HG03139 (cell line): Measurements from ENCODE around the gene DGKZ.

ENCODE experiments used
- ATAC-seq: cut with Tn5 transposase; IDR thresholded peaks from one replicate; pipeline ENCODE4 v1.9.1; 2021; ENCODE audit not compliant: unreplicated experiment

DGKZ gene

DNA sequence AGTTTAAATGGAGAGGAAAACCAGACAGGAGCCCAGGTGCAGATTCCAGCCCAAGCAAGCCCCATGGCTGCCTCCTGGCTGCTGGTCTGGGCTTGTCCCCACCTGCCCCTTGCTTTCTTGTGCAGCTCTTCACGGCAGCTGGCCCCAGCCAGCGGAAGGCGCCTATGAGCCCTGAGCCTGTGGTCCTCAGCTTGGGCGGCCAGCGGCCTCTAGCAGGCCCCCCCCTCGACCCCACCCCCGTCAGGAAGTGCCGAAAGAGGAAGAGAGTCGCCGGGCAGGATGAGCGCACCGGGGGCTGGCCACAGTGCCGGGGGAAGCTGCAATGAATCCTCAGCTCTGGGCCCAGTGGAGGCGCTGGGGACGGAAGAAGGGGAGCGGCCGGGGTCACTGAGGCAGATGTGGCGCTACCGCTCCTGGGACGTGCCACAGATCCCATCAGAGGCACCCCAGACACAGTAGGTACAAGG, 2.1 kb upstream of the DGKZ start:
- no peak for ATAC-seq

DNA sequence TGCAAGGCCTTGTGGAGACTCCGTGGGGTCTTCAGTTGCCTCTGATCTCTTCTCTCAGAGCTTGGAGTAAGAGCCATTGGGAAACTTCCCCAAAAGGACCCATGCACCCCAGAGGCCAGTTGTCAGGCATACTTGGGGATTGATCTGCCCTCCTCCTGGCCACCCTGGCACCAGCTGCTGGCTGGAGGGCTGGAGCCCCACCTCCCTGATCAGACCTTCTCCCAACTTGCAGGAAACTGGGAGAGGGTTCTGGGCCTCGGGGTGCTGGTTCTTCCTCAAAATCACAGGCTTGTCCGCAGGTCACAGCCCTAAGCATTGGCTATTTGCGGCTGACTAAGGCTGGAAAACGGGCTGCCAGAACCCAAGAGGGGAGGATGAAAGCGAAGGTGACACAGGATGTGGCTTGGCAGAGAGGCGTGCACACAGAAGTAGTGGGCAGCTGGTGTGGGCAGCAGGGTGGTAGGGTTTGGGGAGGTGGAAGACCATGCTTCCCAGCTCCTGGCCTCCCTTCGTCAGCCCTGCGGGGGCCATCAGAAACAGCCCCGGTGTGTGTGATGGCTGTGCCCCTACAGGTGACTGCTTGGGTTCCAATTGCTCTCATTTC, 1.3 kb upstream of the DGKZ start:
- ATAC-seq: no peak

GRCh38 chr11:46347637-46348311, 511 bp downstream of the DGKZ start:
- ATAC-seq: no peak

GRCh38 chr11:46348566-46349401, 1.5 kb downstream of the DGKZ start:
- no peak for ATAC-seq

- no peak for ATAC-seq
Measured at GRCh38 chr11:46350695-46351094, 3.4 kb downstream of the DGKZ start.

GRCh38 chr11:46351148-46351547, 3.9 kb downstream of the DGKZ start:
- ATAC-seq: no peak

- no peak for ATAC-seq
Measured at GRCh38 chr11:46351606-46352005, 4.3 kb downstream of the DGKZ start.

DNA sequence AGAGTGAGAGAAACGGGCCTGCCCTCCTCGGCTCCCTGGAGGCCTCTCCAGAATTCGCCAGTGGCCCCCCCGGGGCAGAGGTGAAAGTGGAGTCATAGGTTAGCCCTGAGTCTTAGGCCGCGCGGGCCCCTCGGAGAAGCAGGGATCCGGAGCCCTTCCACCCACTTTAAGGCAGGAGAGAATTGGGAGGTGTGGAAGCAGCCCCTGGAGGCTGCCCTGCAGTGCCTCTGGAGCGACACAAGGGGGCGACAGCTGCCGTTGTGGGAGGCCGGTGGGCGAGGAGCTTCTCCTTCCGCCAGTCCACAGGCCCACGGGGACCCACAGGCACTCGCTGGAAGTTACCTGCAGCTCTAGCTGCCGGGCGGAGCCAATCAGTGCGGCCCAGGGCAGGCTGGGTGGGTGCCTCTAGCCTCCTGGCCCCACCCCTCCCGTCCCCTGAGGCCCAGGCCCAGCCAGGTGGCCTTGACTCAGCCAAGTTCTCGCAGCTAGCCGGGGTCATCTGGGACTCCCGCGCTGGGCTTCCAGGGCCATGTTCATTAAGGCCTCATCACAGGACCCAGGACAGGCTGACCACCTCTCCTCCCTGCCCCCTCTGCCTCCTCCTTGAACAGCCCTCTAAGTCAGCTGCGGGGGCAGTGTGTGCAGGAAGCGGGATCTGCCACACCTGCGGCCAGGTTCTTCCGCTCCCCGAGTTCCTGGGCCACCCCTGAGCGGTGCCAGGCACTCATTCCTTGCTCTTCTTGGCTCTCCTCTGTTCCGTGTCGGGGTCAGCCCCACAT, 5.0 kb downstream of the DGKZ start:
- ATAC-seq: no peak

DNA sequence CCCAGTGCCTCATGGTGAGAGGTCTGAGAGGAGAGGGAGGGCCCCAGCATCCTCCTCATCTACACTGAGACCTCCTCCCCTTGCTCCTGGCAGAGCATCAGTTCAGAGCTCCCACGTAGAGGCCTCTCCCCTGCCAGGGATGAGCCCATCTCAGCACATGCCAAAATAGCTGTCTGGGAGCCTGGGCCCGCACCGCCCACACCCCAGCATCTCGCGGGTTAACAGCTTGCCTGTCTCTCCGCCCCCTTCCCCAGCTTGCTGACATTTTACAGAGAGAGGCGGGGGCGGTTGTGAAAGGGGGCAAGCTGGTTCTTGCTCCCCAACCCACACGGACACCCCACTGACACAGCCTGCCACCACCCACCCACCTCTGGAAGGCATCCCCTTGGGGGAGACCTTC, 6.4 kb downstream of the DGKZ start:
- ATAC-seq: no peak

DNA sequence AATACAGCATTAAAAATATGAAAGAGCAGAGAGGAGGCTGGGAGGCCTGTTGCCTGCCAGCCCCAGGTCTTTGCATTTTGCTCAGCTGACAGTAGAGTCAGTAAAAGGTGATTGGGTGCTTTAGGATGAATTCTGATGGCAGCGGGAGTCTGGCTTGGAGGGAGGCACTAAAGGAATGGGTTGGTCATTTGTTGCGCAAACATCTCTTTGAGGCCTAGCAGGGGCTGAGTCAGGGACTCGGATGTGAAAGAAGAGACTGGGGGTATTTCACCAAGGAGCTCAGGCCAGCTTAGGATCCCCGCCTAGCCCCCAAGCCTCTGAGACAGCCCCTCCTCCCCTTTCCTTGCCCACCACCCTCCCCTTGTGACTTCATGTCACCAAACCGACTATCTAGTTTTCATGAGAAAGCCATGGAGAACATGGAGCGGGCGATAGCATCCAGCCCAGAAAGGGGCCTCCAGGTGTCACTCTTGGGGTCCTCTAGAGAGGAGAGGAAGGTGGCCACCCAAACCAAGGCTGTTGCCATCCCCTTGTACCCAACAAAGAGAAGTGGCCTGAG, 9.7 kb downstream of the DGKZ start:
- no peak for ATAC-seq

DNA sequence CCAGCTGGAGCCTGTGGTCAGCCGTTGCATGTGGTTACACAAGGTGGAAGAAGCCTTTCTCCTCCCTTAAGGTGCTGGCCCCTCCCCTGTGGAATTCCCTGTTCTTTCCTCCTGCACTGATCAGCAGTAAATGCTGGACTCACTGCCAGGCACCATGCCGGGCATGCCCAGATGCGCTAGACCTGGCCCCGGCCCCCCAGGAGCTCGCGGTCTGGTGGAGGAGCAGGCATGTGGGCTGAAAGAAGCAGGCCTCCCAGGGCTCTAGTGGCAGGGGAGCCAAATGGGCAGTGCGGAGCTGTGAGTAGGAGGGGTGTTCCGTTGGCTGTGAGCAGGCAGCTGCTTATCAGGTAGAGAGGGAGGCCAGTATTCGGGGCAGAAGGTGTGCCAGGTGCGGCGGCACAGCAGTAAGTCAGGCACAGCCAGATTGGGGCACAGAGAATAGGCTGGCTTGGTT, 10.2 kb downstream of the DGKZ start:
- ATAC-seq: no peak

DNA sequence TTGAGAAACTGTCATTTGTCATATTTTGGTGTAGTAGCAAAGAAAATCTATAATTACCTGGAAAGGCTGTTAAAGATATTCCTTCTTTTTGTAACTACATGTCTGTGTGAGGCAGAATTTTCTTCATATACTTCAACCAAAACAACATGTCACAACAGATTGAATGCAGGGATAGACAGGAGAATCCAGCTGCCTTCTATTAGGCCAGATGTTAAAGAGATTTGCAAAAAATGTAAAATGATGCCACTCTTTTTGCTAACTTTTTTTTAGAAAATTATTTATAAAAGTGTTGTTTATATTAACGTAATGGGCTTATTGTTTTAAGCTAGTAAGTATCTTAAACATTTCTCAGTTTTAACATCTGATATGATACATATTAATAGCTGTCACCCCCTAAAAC, 12.7 kb downstream of the DGKZ start:
- ATAC-seq: no peak

GRCh38 chr11:46360878-46361277, 13.6 kb downstream of the DGKZ start:
- no peak for ATAC-seq

- peak; percentile 84 for ATAC-seq
Measured at GRCh38 chr11:46361283-46362155, 14.3 kb downstream of the DGKZ start.

DNA sequence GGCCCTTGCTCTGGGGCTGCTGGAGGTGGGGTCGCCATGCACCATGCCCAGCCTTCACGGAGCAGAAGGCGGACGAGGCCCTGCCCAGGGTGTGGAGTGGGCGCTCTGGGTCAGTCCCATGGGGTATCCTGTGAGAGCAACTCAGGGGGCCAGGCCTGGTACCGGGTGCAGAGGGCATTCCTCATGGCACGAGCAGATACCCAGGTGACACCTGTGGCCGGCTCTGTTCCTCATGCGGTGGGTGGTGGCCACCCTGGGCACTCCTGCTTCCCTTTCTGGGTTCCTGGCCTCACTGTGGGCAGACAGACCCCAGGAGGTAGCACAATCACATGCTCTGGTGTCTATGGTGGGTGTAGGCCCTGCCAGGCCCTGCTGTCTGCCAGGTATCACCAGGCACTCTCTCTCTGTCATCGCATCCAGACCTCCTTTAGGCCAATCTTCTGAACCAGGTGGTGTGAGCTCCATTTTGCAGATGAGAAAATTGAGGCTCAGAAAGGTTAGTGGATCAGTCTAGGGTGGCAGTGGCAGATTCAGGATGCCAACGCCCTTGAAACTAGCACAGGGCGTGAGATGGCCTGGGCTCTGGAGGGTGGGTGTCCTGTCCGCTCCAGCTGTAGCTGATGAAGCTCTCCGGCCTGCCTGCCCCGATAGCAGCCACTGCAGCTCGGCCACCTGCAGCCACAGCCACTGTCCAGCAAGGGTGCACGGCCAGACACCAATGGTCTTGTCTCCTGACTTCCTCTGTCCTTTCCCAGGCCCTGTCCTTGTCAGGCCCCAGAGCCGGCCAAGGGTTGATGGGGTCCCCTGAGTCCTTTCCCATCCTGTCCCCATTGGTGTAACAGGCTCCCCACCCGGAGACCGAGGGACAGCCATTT, 15.1 kb downstream of the DGKZ start:
- ATAC-seq: no peak

DNA sequence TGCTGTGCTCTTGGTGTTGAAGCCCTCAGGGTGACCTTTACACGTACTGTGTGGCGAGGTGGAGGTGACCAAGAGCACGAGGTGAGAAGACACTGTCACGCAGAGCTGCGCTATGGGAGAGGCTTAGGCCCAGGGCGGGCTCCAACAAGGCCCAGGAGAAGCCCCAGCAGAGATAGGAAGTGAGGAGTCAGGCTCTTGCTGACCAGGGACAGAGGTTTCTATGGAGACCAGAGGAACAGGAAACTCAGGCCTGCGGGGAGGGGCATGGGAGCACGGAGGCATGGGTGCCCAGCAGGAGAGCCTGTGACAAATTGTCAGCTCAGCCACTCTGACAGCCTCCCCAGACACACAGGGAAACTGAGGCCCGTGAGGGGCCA, 15.8 kb downstream of the DGKZ start:
- ATAC-seq: no peak

DNA sequence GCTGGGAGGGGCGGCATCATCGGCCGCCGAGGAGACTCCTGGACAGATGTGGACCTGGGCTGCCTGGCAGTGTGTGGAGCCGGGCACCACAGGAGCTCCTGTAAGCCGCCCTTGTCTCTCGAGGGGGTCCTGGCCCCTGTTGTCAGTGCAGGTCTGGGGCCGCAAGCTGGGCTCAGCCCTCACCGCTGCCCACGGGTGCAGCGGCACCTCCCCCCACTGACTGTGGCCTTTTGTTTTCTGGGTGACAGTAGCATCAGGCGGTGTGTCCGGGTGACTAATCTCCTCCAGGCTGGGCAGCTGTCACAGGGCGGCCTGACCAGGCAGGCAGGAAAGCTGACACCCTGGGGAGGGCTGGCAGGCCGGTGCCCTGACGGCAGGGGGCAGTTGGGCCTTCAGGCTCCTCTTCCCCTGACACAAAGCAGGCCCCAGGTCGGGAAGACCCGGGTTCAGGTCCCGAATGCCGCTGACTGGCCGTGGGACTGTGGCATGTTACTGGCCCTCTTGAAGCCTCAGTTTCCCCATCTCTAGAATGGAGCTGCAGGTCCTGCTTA, 16.3 kb downstream of the DGKZ start:
- no peak for ATAC-seq

DNA sequence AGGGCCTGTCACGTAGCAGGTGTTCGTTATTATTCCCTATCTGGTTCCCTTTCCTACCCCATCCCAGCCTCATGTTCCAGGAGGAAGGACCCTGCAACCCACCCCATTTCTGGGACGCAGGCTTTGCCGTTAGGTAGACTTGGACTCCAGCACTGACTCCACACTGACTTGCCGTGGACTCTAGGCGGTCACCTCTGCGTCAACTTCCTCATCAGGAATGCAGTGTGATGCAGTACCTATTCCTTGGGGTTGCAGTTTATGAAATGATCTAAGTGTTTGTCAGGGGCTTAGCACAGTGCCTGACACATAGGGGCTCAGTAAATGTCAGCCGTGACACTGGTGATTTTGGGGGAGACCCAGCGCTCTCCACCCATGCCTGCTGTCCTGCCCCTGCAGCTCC, 16.8 kb downstream of the DGKZ start:
- no peak for ATAC-seq

DNA sequence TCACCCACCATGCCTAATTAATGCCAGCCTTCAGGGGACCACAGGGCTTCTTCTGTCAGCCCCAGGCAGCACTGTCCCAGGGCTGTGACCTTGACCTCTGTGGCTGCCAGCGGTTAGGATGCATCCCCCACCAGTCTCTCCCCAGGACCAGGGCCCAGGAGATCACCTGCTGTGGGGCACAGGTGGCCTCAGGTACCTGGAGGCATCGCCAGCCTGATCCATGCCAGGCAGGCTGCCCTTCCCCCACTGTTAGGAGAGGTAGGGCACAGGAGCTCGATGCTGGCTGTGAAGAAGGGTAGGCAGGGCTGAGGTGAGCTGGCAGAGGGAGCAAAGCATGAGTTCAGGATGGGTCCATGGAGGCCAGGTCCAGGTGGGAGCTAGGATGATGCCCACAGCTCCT, 17.5 kb downstream of the DGKZ start:
- no peak for ATAC-seq
